Left hindlimb (tissue), 1 donor: Measurements from ENCODE around the gene MKRN1.
"Not testable (repeated sequence)": the region's sequence is repeated elsewhere in the genome, so short reads cannot be mapped to it uniquely, and the experiment has no call there.

Experiments used
- DNase-seq: peaks from one replicate; pipeline ENCODE4 v3.0.0-alpha.2; 2018

The MKRN1 gene

GRCh38 chr7:140426130-140426529, 53.2 kb downstream of the MKRN1 start:
- no peak for DNase-seq

- DNase-seq, result no peak
Observed at GRCh38 chr7:140425718-140426117, 53.6 kb downstream of the MKRN1 start.

GRCh38 chr7:140423501-140423900, 55.8 kb downstream of the MKRN1 start:
- no peak for DNase-seq

GRCh38 chr7:140421521-140421920, 57.8 kb downstream of the MKRN1 start:
- DNase-seq, result no peak

- no peak for DNase-seq
Observed at GRCh38 chr7:140418653-140419052, 60.7 kb downstream of the MKRN1 start.

- DNase-seq, result not testable (repeated sequence)
Observed at GRCh38 chr7:140418156-140418472, 61.2 kb downstream of the MKRN1 start.

GRCh38 chr7:140417456-140418155, 61.7 kb downstream of the MKRN1 start:
- DNase-seq, result no peak

GRCh38 chr7:140416560-140416959, 62.7 kb downstream of the MKRN1 start:
- DNase-seq, result no peak

- DNase-seq, result not testable (repeated sequence)
Observed at GRCh38 chr7:140415816-140416215, 63.5 kb downstream of the MKRN1 start.

GRCh38 chr7:140415361-140415760, 63.9 kb downstream of the MKRN1 start:
- no peak for DNase-seq

- no peak for DNase-seq
Observed at GRCh38 chr7:140404565-140405065, 74.7 kb downstream of the MKRN1 start.

GRCh38 chr7:140403878-140404564, 75.3 kb downstream of the MKRN1 start, which contains the start of gene RAB19:
Gene RAB19, plus strand, starts transcription at chr7:140404058. Its CDS starts 3,589 bp downstream, at chr7:140407647.
- DNase-seq, result no peak
